H1 (cell line): ENCODE results near the gene TAS2R1. TPM values are rescaled to one million over a fixed set of nuclear protein-coding genes. Genes with fewer than 3 reads are reported as not detected.

ENCODE experiments used
- BACH1 ChIP-seq: IDR thresholded peaks from 2 replicates; pipeline ENCODE4 v1.6.1; 2012; ENCODE audit warnings: low read length, improper control_type of control experiment
- CHD7 ChIP-seq: fragments of 300-600 bp; sonication (generic); IDR thresholded peaks from 2 replicates; pipeline ENCODE4 v1.7.1; 2012; ENCODE audit warnings: low read length, moderate library complexity, mild to moderate bottlenecking, inconsistent platforms; ENCODE audit not compliant: insufficient replicate concordance
- MAX ChIP-seq: IDR thresholded peaks from 2 replicates; pipeline ENCODE4 v1.6.1; 2012; ENCODE audit warnings: inconsistent platforms
- SIRT6 ChIP-seq: IDR thresholded peaks from one replicate; pipeline ENCODE4 v1.7.1; 2012; ENCODE audit warnings: low read length, inconsistent platforms
- USF2 ChIP-seq: IDR thresholded peaks from 2 replicates; pipeline ENCODE4 v1.6.1; 2011; ENCODE audit warnings: low read length, improper control_type of control experiment
- polyA plus RNA-seq, 7 experiments: library from polyadenylated mRNA; depleted of rRNA in 3 of 7; stranded (reverse) in 5 of 7; unstranded in 2 of 7; fragments of >200 nt in 5 of 7; fragments of 200-250 nt in 2 of 7; gene quantifications; 1 replicate in 5 of 7; 2 replicates in 1 of 7; 4 replicates in 1 of 7; pipeline versions ENCODE4 v1.2.1 to v1.2.3, GENCODE V29; 2011 to 2013; ENCODE audit warnings: missing spikeins in 2 of 7, mixed read lengths in 2 of 7
- total RNA-seq: library from RNA; stranded (reverse); fragmentation: NEBNext Ultra II Directional; extraction: Animal tissue kit (Norgen Biotek cat#: 25700); gene quantifications from 2 replicates; pipeline ENCODE4 v1.2.1, GENCODE V29; 2021
- TF ChIP-seq, protein P1 (sequence below): IDR thresholded peaks from 2 replicates; pipeline ENCODE4 v1.6.1; 2012; ENCODE audit warnings: inconsistent platforms

TAS2R1 gene
- total and polyA plus RNA-seq, 2 of the 8 experiments (the other 6 are each of a cell fraction or from before 2014, with no cell fraction given) = not detected

DNA sequence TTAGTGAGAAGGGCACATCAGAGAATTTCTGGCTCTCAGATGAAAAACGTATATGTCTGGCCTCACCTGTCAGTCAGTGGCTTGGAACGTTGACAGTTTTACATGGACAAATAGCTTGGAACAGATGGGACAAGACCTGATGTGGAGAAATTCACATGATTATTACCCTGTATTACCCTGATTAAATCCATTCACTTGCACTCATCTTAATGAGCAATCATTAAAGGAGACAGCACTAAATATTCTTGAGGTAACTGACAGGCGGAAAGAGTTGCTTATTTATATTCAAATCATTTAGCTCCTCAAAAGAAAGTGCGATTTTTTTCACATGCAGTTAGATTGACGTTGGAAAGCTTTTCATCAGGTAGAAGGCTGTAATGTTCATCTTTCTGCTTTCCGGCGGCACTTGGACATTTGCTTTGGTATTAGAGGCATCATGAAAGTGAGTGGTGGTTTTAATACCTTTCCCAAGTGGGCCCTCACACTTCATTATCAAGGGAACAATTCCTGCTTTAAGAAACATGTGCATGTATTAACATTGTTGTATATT is 11.7 kb upstream of the TAS2R1 start (continued):
- TF ChIP-seq CHD7 (no peak), USF2 (no peak), SIRT6 (no peak), BACH1 (no peak), MAX (no peak)
- TF ChIP-seq, protein P1, sequence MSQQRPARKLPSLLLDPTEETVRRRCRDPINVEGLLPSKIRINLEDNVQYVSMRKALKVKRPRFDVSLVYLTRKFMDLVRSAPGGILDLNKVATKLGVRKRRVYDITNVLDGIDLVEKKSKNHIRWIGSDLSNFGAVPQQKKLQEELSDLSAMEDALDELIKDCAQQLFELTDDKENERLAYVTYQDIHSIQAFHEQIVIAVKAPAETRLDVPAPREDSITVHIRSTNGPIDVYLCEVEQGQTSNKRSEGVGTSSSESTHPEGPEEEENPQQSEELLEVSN = no peak
